NCI-H2029 treated with DMSO at 0.1 percent for 48 hours (cell line): ENCODE results near the gene ZNHIT1.
A peak's percentile ranks its signal among the peaks of the same experiment; 100 is the strongest.
"Not testable (repeated sequence)": the region's sequence is repeated elsewhere in the genome, so short reads cannot be mapped to it uniquely, and the experiment has no call there.

Experiments used
- DNase-seq: peaks from one replicate; lab custom pipeline; 2025; lab: John Stamatoyannopoulos, UW

The ZNHIT1 gene

DNA sequence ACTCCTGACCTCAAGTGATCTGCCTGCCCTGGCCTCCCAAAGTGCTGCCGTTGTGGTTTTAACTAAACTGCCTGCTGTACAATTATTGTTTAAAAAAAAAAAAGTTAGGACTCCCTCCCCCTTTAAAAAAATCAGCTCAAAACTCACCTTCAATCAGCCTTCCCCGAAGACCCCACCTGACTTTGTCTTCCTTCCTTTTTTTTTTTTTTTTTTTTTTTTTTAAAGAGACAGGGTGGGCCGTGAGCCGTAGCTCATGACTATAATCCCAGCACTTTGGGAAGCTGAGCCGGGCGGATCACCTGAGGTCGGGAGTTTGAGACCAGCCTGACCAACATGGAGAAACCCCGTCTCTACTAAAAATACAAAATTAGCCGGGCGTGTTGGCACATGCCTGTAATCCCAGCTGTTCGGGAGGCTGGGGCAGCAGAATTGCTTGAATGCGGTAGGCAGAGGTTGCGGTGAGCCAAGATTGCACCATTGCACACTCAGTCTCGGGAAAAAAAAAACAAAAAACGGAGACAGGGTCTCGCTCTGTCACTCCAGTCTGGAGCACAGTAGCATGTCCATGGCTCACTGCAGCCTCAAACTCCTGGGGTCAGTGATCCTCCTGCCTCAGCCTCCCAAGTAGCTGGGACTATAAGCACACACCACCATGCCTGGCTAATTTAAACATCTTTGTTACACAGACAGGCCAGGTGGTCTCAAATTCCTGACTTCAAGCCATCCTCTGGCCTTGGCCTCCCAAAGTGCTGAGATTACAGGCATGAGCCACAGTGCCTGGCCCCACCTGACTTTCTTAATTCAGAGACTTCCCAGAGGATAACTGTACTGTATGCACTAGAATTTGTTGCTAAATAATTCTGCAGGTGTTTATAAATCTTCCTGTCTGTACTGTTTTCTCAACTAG lies 23.7 kb downstream of the ZNHIT1 start:
- no peak for DNase-seq

DNA sequence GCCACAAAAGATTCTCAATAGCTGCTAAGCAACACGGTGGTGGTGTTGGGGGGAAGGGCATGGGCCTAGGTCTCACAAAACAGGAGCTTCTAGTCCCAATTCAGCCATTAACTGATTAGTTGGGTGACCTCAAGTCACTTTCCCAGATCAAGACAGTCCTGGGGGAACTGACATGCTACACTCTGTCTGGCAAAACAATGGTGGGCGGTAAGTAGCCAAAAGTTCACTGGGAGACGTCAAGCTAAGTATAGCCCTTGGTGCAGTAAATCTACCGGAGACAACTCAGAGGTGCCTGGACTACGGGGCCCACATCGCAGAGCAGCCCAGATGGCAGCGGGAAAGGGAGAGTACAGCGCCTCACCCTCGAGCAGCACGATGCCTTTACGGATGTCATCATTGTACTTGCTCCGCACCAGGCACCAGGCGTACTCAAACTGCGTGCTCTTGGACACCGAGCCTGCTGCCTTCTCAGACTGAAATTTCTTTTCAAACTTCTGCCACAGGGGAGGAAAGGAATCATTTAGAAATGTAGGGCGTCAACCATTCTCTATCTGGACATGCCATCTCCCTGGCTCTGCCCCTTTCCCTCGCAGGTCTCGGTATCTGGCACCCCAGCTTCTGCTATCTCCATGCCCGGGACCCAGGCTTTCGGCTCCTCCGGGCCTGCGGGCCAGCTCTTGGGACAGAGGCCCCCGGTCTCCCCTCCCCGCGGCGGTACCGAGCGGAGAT lies 25.8 kb downstream of the ZNHIT1 start:
- DNase-seq = no peak

DNA sequence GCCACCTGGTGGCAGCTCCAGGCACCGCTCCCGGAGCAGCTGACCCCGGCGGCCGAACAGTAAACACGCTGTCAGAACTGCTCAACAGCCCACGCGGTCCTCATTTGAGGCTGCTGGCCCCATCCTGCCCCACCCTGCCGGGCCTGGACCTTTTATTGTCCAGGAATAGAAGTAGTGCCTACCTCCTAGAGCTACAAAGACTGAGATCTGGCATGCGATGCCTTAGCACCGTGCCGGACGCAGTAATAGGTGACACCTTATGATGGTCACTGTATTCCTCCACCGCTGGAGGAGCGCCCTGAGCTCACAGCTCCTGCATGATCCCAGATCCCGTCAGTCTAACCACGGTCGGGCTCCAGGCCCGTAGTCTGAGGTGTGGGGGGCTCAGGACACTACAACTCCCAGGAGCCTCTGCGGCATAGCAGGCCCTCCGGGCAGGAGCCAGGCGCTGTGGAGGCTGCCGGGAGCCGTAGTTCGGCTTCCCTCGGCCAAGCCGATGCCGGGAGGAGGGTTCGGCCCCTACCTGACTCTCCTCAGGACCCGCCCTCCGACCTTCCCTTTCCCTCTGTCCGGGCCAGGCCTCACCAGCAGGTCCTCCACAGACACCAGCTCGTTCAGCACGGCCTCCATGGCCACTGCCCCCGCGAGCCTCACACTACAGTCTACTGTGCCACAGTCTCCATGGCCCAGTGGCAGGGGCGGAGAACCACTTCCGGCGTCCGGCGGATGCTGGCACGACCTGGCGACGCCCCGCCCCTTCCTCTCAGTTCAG lies 26.6 kb downstream of the ZNHIT1 start, which contains the start of gene FIS1:
Gene FIS1, minus strand, starts transcription at position 707 of the 772 bp plus-strand sequence. Its CDS starts 77 bp downstream, at position 630.
- DNase-seq = peak; percentile 90

DNA sequence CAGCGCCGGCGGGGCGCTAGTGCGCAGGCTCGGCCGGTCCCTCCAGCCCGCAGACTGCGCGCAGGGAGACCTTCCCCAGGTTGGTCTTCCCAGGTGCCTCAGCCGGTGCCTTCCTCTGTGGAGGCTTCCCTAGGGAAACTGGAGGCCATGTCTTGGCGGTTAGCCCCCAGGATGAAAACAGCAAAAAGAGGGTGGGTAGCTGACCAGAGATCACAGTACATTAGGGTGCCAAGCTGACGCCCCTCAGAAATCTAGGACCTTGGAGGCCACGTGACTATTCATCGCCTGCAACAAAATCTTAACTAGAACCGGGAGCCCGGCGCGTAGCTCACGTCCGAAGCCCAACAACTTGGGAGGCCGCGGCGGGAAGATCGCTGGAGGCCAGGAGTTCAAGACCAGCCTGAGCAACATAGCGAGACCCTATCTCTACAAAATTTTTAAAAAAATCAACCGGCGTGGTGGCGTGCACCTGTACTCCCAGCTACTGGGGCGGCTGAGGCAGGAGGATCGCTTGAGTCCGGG lies 27.2 kb downstream of the ZNHIT1 start:
- DNase-seq = no peak

DNA sequence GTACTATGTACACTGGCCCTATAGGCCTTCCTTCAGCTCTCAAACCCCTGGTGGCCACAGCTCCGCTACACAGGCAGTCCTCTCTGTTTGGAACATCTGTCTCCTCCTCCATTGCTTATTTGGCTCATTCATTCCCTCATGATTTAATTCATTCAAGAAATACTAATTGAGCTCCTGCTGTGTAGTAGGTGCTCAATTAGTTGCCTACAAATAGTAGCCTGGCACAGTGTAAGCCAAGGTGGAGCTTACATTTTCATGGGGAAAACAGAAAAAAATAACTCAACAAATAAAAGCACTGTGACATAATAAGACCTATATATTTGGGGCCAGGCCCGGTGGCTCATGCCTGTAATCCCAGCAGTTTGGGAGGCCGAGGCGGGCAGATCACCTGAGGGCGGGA lies 30.3 kb downstream of the ZNHIT1 start:
- DNase-seq = no peak

DNA sequence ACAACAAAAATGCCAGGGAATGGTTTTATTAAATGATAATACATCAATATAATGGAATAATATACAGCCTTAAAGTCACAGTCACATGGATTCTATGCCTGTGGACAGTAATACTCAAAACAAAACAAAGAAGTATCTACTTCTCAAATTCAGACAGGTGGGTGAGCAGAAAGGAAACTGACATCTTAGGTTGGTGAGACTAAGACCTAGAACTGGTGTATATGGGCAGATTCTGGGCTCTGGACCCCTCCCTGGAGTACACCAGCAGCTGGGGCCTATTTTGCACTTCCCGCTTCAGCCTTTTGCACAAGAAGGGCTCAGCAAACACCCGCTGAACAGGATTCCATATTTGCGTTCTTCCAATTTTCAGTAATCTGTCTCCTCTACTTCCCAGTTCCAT lies 32.4 kb downstream of the ZNHIT1 start:
- no peak for DNase-seq

DNA sequence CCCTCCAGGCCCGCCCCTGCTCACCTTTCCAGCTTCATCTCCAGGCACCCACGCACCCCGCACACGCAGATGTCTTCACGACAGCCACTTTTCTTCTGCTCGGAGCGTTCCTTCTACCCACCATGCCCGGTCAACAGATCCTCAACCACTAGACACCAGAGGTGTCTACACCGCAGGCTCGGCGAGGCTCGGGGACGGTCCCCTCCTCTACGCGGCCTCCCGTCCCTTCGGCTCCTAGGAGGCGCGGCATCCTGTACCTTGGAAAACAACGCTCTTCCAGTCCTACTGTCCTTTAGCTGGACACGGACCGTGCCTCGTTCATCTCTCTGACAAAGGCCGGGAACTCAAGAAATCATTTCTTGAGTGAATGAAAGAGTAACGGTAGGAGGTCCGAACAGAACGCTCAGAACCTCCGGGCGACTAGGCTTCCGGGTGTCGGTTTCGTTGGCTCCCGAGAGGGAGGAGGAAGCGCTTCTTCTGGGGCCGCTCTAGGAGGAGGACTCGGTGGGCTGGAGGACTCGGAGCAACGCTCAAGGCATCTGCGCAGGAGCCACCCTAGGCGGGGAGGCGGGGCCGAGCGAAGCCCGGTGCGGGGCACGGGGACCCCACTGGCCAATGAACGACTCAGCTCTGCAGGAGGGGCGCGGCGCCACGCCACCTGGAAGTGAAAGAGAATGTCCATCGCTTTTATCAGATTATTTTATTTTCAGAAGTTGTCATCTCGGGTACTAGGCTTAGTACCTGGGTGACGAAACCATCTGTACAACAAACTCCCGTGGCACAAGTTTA lies 34.1 kb downstream of the ZNHIT1 start:
- DNase-seq = peak; percentile 89

DNA sequence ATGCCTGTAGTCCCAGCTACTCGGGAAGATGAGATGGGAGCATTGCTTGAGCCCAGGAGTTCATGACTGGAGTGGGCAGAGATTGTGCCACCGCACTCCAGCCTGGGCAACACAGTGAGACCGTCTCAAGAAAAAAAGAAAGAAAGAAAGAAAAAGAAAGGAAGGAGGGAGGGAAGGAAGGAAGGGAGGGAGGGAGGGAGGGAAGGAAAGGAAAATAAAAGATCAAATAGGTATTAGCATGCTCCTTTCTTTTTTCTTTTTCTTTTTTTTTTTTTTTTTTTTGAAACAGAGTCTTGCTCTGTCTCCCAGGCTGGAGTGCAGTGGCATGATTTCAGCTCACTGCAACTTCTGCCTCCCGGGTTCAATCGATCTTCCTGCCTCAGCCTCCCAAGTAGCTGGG lies 35.2 kb downstream of the ZNHIT1 start:
- DNase-seq = not testable (repeated sequence)

DNA sequence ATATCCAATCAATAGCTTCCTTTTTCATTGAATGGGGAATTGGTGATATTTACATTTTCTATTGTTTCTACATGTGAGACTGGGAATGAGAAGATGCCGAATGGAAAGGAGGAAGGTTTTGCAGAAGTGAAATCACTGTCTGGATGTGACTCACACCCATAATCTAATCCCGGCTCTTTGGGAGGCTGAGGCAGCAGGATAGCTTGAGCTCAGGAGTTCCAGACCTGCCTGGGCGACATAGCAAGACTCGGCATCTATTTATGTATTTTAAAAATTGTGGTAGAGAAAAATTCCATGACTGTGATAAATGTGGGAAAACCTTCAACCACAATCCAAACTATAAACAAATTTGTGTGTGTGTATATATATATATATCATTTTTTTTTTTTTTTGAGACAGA lies 37.8 kb downstream of the ZNHIT1 start:
- DNase-seq = no peak

DNA sequence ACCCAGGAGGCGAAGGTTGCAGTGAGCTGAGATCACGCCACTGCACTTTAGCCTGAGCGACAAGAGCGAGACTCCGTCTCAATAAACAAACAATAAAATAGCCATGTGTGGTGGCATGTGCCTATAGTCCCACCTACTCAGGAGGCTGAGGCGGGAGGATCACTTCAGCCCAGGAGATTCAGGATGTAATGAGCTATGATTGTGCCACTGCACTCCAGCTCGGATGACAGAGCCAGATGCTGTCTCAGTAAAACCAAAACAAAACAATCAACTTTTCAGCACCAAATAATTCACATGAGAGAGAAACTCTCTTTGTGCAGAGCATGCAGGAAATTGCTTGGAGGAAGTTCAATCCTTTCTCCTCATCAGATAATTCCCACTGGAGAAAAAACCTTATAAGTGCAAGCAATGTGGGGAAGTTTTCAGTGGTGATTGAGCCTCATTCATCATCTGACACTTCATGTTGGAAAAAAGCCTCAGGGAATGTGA lies 40.3 kb downstream of the ZNHIT1 start:
- DNase-seq = no peak

DNA sequence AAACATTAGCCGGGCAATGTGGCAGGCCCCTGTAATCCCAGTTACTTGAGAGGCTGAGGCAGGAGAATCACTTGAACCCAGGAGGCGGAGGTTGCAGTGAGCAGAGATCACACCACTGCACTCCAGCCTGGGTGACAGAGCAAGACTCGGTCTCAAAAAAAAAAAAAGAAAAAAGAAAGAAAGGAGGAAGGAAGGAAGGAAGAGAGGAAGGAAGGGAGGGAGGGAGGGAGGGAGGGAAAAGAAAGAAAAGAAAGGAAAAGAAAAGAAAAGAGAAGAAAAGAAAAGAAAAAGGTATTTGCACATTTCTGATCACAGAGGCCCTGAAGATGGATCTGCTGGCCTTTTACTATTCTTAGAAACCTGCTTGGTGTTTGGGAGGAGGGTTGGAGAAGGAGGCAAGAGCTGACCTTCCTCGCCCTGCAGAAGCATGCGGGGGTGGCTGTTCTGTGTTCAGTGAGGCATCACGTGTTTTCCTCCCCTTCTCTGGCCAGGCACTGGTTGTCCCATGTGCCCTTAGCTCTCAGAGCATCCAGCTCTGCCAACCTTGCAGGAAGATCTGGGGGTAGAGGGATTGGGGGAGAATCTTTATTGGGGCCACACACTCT lies 46.2 kb downstream of the ZNHIT1 start:
- not testable (repeated sequence) for DNase-seq

DNA sequence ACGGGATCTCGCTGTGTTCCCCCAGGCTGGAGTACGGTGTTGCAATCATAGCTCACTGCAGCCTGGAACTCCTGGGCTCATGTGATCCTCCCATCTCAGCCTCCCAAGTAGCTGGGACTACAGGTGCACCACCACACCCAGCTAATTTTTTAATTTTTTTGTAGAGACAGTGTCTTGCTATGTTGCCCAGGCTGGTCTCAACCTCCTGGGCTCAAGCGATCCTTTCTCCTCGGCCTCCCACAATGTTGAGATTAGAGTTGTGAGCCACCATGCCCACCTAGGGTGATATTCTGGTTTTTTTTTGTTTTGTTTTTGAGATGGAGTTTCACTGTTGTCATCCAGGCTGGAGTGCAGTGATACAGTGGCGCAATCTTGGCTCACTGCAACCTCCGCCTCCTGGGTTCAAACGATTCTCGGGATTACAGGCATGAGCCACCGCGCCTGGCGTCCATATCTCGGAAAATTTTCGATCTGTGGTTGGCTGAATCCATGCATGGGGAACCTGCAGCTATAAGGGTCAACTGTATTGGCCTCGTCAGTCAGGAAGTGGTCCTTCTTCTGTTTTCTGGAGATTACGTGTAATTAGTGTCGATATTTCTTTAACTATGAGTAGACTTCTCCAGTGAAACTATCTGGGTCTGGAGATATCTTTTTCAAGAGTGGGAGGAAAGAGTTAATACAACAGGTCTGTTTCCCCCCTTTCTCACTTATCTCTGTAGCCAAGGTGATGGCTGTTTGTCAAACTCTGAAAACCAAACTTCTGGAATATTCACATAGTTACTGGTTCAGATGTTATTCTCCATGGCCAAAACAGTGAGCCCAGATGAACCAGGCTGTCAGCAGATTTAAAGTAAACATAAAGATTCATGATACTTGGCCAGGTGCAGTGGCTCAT lies 47.9 kb downstream of the ZNHIT1 start:
- no peak for DNase-seq

DNA sequence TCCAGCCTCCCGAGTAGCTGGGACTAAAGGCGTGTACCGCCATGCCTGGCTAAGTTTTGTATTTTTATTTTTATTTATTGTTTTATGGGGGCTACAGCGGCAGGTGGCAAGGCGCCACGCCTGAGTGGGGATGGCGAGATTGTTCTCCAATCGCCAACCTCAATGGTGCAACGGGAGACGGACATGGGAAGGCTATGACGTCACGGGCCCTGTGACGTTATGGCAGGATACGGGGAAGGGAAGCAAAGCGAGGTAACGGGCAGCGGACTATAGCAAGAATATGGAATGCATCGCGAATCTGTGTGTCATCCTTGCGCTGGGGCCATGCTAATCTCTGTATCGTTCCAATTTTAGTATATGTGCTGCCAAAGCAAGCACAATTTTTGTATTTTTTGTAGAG lies 51.7 kb downstream of the ZNHIT1 start:
- no peak for DNase-seq

DNA sequence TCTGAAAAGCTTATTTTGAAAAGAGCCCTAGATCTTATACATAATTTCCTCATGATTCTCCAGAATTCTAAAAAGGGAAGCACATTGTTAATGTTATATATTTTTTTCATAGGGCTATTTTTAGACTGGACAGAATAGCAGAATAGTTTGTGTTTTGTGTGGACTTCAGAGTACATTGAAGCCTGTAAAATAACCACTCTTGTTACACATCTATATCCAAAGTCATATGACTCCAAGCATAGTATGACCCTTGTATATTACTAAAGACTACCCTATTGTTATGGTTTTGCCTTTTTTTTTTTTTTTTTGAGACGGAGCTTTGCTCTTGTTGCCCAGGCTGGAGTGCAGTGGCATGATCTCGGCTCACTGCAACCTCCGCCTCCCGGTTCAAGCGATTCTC lies 53.1 kb downstream of the ZNHIT1 start:
- DNase-seq = no peak

DNA sequence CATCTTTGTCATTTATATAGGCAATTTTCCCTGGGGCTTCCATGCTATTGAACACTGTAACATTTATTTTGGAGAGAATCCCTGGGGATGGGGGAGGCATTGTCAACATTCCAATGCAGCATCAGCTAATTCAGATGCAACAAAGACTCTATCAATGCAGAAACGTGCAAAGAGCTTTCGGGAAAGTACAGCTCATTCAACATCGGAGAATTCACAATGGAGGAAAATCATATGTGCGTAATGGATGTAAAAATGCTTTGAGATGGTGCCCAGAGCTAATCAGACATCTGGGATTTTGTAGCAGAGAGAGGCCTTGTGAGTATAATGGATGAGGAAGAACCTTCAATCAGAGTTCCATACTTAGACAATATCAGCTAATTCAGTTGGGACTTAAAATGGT lies 55.2 kb downstream of the ZNHIT1 start:
- no peak for DNase-seq
